ENCODE data around the gene ADORA1. TPM values are rescaled to one million over a fixed set of nuclear protein-coding genes. Genes with fewer than 3 reads are reported as not detected.

The ADORA1 gene
- total RNA-seq, 1 donor from 2014 or later = 1.8 TPM

- DNase-seq = no peak
Measured at GRCh38 chr1:203095061-203095690, 32.4 kb upstream of the ADORA1 start.

- no peak for DNase-seq
Measured at GRCh38 chr1:203096566-203096965, 31.0 kb upstream of the ADORA1 start.

- DNase-seq = no peak
Measured at GRCh38 chr1:203097001-203097400, 30.5 kb upstream of the ADORA1 start.

DNA sequence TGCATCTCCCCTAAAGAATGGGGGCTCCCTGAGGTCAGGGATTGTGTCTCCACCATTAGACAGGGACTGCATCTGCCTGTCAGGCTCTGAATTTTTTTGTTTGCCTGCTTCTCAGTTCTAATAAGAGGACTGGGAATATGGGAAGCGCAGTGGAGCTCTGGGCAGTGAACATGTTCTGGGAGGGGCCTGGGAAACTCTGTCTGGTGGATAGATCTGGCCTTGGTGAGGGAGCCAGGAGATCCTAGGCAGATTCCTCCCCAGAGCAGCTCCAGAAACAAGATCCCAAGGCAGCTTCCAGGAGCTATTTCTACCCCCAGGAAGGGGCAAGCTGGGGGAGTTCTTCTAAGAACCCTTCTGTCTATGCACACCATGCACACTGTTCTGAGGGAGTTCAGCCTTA lies 29.1 kb upstream of the ADORA1 start:
- DNase-seq = no peak

GRCh38 chr1:203098914-203099520 lies 28.5 kb upstream of the ADORA1 start:
- peak; percentile 66 for DNase-seq

DNA sequence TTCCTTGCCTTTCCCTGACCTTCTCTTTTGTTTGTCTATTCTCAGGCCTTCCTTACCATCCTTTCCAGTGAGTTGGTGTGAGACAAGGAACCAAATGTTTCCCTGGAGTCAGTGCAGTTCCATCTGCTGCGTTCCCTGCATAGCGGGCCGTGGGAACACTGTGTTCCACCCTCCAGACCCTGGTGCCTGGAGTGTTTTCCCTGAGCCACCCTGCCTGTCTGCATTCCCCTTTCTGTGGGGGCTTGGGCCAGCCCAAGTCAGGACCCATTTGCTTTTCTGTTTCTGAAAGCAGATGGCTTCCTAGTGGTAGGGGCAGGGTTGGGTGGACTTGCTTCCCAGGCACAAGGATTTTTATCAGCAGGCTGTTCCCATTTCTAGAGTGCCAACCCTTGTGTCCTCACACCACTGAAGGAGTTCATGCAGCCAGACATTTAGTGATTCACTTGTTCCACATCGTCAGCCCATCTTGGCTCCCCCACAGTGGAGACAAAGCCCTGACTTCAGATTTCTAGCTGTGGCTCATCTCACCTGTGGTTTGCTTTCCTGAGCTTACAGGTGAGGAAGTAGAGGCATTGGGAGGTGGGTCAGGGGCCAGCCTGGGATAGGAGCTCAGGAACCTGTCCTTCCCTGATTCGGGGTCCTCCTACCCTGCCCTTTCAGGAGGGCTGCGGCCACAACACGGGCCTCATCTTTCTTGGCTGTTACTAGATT lies 27.6 kb upstream of the ADORA1 start:
- DNase-seq = peak; percentile 49

- no peak for DNase-seq
Measured at GRCh38 chr1:203100516-203100869, 27.0 kb upstream of the ADORA1 start.

DNA sequence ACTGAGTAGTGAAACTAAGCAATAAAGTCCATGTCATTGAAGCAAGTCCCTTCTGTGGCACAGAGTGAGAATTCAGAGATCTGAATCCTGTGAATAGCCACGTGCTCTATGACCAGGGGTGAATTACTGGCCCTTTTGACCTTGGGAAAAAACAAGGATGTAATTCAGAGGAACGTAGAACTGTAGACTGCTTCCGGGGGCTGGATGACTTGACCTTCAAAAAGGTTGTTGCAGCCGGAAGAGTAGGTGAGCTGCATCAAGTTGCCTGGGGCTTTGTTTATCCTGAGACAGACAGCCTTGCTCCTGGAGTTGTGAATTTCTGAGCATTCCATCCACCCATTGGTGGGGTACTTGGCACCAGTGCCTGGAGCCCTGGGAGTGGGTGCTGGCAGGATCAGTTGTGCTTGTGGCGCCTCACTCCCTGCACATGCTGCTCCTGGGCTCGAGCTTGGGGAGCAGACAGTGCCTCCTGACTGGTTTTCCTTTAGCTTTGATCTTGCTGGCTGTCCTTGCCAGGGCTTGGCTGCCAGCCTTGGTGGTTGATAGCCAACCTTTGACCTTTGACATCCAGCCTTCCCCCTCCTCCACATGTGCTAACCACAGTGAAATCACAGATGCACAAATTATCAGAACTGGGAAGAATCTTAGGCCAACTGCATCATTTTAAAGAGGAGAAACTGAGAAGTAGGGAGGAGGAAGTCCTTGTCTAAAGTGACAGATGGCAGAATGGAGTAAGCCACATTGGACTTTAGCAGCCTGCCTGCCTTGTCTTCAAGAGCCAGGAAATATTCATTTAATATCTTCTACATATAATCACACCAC lies 25.5 kb upstream of the ADORA1 start:
- DNase-seq = no peak

DNA sequence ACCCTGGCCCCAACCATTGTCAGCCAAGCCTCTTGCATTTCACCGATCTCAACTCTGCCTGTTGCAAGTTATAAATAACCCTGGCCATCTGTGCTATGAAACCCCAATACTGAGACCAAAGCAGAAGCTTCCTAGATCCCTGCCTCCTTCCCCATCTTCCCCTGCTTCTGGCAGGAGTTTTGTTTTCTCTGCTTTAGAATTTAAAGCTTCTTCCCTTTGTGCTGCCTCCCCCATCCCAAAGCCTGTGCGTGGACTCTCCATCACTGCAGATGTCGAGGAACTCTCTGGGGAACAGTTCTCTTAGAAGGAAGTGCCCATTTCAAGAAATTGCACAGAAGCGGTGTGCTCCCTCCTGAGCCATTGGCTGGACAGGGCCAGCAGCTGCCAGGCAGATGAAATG lies 24.3 kb upstream of the ADORA1 start:
- no peak for DNase-seq

DNA sequence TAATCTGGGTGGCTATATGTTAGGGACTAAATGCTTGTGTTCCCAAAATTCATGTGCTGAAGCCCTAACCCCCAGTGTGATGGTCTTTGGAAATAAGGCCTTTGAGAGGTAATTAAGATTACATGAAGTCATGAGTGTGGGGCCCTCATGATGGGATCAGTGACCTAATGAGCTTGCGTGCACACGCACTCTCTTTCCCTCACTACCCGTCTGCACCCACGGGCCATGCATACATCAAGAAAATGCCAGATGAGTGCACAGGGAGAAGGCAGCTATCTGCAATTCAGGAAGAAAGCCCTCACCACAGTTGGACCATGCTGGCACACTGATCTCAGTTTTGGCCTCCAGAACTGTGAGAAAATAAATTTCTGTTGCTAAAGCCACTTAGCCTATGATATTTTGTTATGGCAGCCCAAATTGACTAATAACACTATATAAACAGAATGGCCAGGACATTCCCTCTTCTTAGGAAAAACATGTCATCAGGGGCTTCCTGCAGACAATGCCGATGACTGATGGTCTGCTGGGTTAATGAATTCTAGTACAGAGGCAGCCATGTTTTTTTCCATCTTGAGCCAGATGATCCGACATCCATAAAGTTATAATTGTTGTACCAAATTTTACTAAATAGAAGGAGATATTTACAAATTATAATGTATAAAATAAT lies 23.6 kb upstream of the ADORA1 start:
- no peak for DNase-seq

DNA sequence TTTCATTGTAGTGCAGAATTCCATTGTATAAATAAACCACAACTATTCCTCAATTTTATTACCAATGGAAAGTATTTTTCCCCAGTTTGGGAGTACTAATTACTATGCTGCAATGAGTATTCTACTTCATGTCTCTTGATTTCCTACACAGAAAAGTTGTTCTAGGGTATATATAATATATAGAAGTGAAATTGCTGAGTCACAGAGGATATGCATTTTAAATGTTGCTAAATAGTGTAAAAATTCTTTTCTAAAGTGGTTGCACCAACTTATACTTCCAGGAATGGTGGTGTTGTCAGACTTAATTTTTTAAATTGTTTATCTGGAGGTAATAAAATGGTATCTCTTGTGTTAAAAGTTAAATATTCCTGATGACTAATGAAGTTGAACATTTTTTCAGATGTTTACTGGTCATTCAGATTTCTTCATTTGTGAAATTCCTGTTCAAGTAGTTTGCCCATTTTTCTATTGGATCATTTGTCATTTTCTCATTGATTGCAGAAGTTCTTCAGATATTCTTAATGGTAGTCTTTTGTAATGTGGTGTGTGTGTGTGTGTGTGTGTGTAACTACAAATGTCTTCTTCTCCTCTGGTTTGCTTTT lies 22.6 kb upstream of the ADORA1 start:
- DNase-seq = no peak

- DNase-seq = no peak
Measured at GRCh38 chr1:203112475-203112874, 15.1 kb upstream of the ADORA1 start.

DNA sequence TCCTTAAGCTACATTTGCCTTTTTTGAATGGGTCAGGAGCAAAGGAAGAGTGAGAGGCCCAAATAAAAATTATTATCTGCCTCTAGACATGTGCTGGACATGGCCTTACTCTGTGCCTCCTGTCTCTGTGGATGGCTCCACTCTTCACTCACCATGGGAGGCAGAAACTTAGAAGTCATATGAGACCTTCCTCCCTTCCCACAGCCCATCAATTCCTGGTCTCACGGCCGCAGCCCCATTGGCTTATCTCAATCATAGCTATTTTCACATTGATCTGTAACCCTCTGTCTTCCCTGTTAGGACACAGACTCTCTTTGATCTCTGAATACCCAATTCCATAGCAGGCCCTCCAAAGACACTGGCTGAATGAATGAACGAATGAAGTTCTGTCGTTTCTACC lies 14.2 kb upstream of the ADORA1 start:
- DNase-seq = no peak

- DNase-seq = no peak
Measured at GRCh38 chr1:203114202-203114601, 13.3 kb upstream of the ADORA1 start.

- DNase-seq = peak; percentile 94
Measured at GRCh38 chr1:203116091-203116820, 11.3 kb upstream of the ADORA1 start.

GRCh38 chr1:203117611-203118575 lies 9.6 kb upstream of the ADORA1 start:
- DNase-seq = peak; percentile 88

DNA sequence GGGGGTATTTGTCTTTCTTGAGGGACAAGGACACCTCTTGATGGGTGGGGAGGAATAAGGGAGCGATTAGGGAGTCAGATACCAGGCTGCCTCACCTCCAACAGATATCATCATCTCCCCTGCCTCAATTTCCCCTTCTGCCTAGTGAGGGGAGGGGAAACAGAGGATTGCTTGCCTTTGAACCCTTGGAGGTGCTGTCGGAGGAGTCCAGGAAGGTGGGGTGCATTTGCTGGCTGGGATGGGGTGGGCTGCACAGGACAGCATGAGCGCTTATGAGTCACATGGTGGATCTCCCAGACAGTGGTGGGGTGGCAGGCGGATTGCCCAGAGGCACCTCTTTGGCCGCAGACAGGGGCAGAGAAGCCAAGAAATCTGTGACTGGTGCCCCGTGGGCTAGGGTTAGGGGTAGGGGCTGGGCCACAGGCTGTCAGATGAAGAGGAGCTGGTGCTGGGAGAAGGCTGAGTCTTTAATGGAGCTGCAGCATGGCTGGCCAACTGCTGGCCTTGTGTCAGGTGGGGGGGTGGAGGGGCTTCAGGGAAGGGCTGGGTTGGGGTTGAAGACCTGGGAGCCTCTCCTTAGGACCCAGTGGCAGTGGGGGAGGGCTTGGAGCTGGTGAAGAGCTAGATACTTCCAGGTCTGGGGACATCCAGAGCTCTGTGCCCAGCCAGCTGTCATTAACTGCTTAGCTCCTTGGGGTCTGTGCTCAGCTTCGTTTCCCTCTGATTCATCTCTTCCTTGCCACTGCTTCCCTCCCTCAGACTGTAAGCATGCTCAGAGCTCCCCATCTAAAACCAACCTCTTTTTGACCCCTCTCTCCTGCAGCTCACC lies 7.0 kb upstream of the ADORA1 start:
- DNase-seq = no peak

GRCh38 chr1:203121186-203122015 lies 6.1 kb upstream of the ADORA1 start:
- no peak for DNase-seq
